HepG2 (cell line): ENCODE data around the gene NFATC3. TPM values are rescaled to one million over a fixed set of nuclear protein-coding genes. Genes with fewer than 3 reads are reported as not detected.

Experiments
- DBP ChIP-seq: sonication (generic); formaldehyde crosslinking; IDR thresholded peaks from 2 replicates; pipeline ENCODE4 v1.4.0; 2020; ENCODE audit warnings: missing genetic modification reagents; ENCODE audit errors: not compliant biosample characterization
- HOXA5 ChIP-seq: sonication (generic); formaldehyde crosslinking; IDR thresholded peaks from 2 replicates; pipeline ENCODE4 v1.4.0; 2020; ENCODE audit warnings: missing genetic modification reagents
- KLF16 ChIP-seq, 2 experiments: sonication (generic) in 1 of 2; formaldehyde crosslinking in 1 of 2; IDR thresholded peaks; 2 replicates each; pipeline versions ENCODE4 v1.6.1 to v1.8.0; 2016 to 2023; ENCODE audit warnings: missing genetic modification reagents in 2 of 2, missing compliant biosample characterization in 1 of 2
- MBNL3 ChIP-seq: fragments of 250-450 bp; sonication (Bioruptor Pico); conservative IDR thresholded peaks from 2 replicates; pipeline ENCODE4 v1.8.0; 2022; ENCODE audit warnings: mild to moderate bottlenecking, inconsistent platforms
- STAT6 ChIP-seq: sonication (generic); formaldehyde crosslinking; IDR thresholded peaks from 2 replicates; pipeline ENCODE4 v1.4.0; 2020; ENCODE audit warnings: missing genetic modification reagents, mild to moderate bottlenecking, borderline replicate concordance
- TEF ChIP-seq: sonication (generic); formaldehyde crosslinking; IDR thresholded peaks from 2 replicates; pipeline ENCODE4 v1.5.0; 2020; ENCODE audit warnings: missing genetic modification reagents
- TFDP2 ChIP-seq: sonication (generic); formaldehyde crosslinking; IDR thresholded peaks from 2 replicates; pipeline ENCODE4 v1.4.0; 2020; ENCODE audit warnings: missing genetic modification reagents
- TMF1 ChIP-seq: sonication (generic); formaldehyde crosslinking; IDR thresholded peaks from 2 replicates; pipeline ENCODE4 v1.8.1; 2022; ENCODE audit warnings: low read depth, missing genetic modification reagents
- ZBED4 ChIP-seq: sonication (generic); formaldehyde crosslinking; IDR thresholded peaks from 2 replicates; pipeline ENCODE4 v1.4.0; 2020; ENCODE audit warnings: missing genetic modification reagents, borderline replicate concordance
- ZKSCAN5 ChIP-seq: sonication (generic); formaldehyde crosslinking; IDR thresholded peaks from 2 replicates; pipeline ENCODE4 v1.5.1; 2020; ENCODE audit warnings: mild to moderate bottlenecking, missing genetic modification reagents
- ZNF276 ChIP-seq: sonication (generic); formaldehyde crosslinking; IDR thresholded peaks from 2 replicates; pipeline ENCODE4 v1.4.0; 2020; ENCODE audit warnings: mild to moderate bottlenecking, low read depth, missing genetic modification reagents
- ZNF333 ChIP-seq: sonication (generic); formaldehyde crosslinking; IDR thresholded peaks from 2 replicates; pipeline ENCODE4 v1.4.0; 2020; ENCODE audit warnings: mild to moderate bottlenecking, missing genetic modification reagents, borderline replicate concordance
- ZNF460 ChIP-seq: sonication (generic); formaldehyde crosslinking; IDR thresholded peaks from 2 replicates; pipeline ENCODE4 v1.5.1; 2020; ENCODE audit warnings: missing genetic modification reagents, mild to moderate bottlenecking, borderline replicate concordance
- ZNF513 ChIP-seq: sonication (generic); formaldehyde crosslinking; conservative IDR thresholded peaks from 2 replicates; pipeline ENCODE4 v1.5.0; 2020; ENCODE audit warnings: missing genetic modification reagents
- ZNF780A ChIP-seq: sonication (generic); formaldehyde crosslinking; IDR thresholded peaks from 2 replicates; pipeline ENCODE4 v1.8.0; 2022; ENCODE audit warnings: mild to moderate bottlenecking, missing genetic modification reagents, moderate library complexity
- polyA plus RNA-seq, 8 experiments: library from polyadenylated mRNA; depleted of rRNA in 3 of 8; stranded (reverse) in 7 of 8; unstranded in 1 of 8; fragments of >200 nt; fragmentation: Illumina TruSeq in 4 of 8; extraction: Trizol in 4 of 8; gene quantifications; 2 replicates each; pipeline versions ENCODE4 v1.2.1 to v1.2.3, GENCODE V29; 2011 to 2016; ENCODE audit warnings: low read depth in 4 of 8, missing spikeins in 1 of 8, mixed read lengths in 1 of 8; ENCODE audit not compliant: insufficient read depth in 1 of 8
- total RNA-seq, 5 experiments: library from RNA; depleted of rRNA; stranded (reverse); fragments of >200 nt; fragmentation: Illumina TruSeq; extraction: Trizol; gene quantifications; 2 replicates each; pipeline ENCODE4 v1.2.3, GENCODE V29; 2016; ENCODE audit warnings: low read depth in 1 of 5

Gene NFATC3
- total and polyA plus RNA-seq, 2 of the 13 experiments (the other 11 are each of a cell fraction or from before 2014, with no cell fraction given) = 52.6 to 62.7 TPM

- TF ChIP-seq STAT6 = no peak
- no peak for TF ChIP-seq ZNF513
- TF ChIP-seq ZNF460 = no peak
- no peak for TF ChIP-seq TEF (CRISPR knock-in tag)
- peak in 1 of 2 experiments; percentile 46; a peak in 1 of 4 replicates for TF ChIP-seq KLF16 (CRISPR knock-in tag; IDR thresholded peaks at IDR 0.05)
- TF ChIP-seq TFDP2 (CRISPR knock-in tag) = no peak
- no peak for TF ChIP-seq ZNF276 (CRISPR knock-in tag)
- no peak for TF ChIP-seq MBNL3 (CRISPR knock-in tag)
- TF ChIP-seq TMF1 = no peak
- 0 out of 2 replicates have a peak, but pooled peaks have one; percentile 49 for TF ChIP-seq HOXA5
- TF ChIP-seq ZKSCAN5 (CRISPR knock-in tag) = no peak
- TF ChIP-seq ZNF333 (CRISPR knock-in tag) = no peak
- TF ChIP-seq DBP = no peak
- TF ChIP-seq ZBED4 (CRISPR knock-in tag) = no peak
- TF ChIP-seq ZNF780A (CRISPR knock-in tag) = no peak
Observed at GRCh38 chr16:68064791-68065365, 20.3 kb upstream of the NFATC3 start (continued).
